ENCODE results near the gene METTL21C.

The METTL21C gene

GRCh38 chr13:102694937-102695336 lies at the start of gene METTL21C:
Gene METTL21C (minus strand): TSS chr13:102695044. CDS start chr13:102694498, 546 bp downstream.
- DNase-seq (ENCODE audit: low read depth in 2 of 2) = no peak

- no peak for DNase-seq (ENCODE audit: low read depth in 2 of 2)
Observed at GRCh38 chr13:102742506-102742905, 47.7 kb upstream of the METTL21C start.

DNA sequence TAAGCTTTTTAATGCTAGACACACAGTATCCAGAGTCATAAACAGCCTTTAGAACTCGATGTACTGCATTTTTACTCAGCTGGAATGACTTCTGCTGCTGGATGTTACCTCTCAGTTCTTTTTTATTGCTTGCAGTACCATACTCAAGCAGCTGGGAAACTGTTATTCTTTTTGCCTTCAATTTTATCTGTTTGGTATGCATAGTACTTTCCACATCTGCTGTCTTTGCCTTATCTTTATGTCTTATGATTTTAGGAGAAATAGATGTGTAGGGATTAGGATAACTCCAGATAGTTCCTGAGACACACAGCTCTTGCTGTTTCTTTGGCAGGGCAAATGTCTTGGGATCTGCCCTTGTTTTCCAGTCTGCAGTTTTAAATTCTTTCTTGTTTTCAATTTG lies 47.3 kb upstream of the METTL21C start:
- DNase-seq (ENCODE audit: low read depth in 2 of 2) = no peak

GRCh38 chr13:102729560-102730270 lies 34.9 kb upstream of the METTL21C start:
- no peak for DNase-seq (ENCODE audit: low read depth in 2 of 2)

GRCh38 chr13:102726430-102726829 lies 31.6 kb upstream of the METTL21C start:
- DNase-seq (ENCODE audit: low read depth in 2 of 2) = no peak

DNA sequence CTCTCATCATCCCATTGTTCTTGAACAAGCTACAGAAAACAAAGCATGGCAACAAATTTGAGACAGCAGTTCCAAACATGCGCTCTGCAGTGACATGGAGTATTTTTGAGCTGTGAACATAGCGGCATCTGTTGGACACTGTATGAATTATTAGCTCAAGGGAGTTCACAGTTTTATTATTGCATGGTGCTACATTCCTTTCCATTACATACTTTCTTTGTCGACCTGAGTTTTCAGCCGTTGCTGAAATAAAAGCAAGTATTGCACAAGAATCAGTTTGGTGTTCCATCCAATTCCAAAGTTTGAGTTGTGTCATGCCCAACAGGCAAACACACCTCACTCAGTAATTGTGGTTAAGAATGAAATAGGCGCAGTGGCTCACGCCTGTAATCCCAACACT lies 30.1 kb upstream of the METTL21C start:
- no peak for DNase-seq (ENCODE audit: low read depth in 2 of 2)

DNA sequence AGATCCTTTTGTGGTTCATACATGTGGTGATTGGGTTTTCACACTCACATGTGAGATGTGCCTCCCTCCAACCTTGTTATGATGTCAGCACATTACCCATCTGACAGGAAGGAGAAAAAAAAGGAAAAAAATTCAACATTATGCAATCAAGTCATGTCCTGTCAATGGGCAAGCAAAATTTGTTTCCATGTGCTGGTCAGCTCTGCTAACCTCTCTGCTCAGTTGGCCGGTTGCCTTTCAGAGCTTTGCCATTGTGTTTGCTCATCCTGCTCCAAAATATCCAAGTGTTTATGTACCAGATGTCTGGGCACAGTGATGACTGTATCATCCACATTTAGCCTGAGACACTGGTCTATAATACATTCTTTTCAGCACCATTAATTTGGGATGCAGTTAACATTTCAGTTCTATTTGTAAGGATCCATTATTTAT lies 27.0 kb upstream of the METTL21C start:
- no peak for DNase-seq (ENCODE audit: low read depth in 2 of 2)

GRCh38 chr13:102718746-102719145 lies 23.9 kb upstream of the METTL21C start:
- DNase-seq (ENCODE audit: low read depth in 2 of 2) = no peak

- DNase-seq (ENCODE audit: low read depth in 2 of 2) = no peak
Observed at GRCh38 chr13:102715447-102715846, 20.6 kb upstream of the METTL21C start.

- DNase-seq (ENCODE audit: low read depth in 2 of 2) = no peak
Observed at GRCh38 chr13:102710261-102710679, 15.4 kb upstream of the METTL21C start.

- no peak for DNase-seq (ENCODE audit: low read depth in 2 of 2)
Observed at GRCh38 chr13:102709536-102709935, 14.7 kb upstream of the METTL21C start.

DNA sequence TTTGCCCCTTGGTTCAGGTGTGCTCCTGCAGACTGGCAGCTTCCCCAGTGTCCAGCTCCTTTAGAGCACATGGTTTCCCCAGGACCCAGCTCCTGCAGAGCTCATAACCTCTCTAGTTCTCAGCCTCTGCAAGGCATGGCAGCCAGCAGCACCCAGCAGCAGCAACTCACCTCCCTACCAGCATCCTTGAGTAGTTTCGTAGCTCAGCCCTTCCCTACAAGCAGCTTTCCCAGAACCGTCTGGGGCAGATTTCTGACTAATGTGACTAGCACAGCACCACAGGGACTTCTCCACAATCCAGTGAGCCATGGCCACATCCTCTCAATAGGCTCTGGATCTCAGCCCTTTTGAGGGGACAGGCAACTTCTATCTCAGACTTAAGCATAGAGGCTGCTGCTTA lies 14.1 kb upstream of the METTL21C start:
- DNase-seq (ENCODE audit: low read depth in 2 of 2) = no peak

DNA sequence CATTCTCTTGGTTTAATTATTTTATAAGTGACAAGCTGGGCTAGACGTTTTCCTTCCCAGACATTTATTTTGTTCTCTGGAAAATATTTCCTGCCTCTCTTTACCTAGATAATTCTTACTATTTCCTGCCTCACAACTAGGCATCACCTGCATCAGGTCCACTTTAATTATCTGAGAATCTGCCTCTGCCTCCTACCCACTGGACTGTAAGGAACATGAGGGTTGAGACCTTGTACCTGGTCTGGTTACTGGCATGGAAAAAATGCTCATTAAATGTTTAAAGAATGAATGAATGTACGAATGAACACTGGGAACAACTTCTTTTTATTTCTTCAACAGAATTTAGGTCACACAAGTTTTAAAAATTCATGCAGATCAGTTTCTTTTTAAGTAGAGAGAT lies 13.4 kb upstream of the METTL21C start:
- DNase-seq (ENCODE audit: low read depth in 2 of 2) = no peak

DNA sequence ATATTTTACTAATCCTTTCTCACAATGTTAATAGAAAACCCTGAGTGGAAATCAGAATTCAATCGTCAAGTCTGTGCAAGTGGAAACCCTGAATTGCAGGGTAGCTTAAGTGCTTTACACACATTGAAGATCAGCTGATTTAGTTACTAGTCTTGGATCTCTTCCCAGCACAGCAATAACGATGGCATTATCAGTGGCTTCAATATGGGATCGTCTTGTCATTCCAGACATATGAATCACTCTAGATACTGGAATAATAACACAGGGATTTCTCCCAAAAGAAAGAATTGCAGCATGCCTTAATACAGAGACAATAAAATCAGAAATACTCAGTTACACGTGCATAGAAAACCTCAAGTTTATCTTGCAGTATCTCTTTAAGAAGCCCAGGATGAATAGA lies 12.6 kb upstream of the METTL21C start:
- DNase-seq (ENCODE audit: low read depth in 2 of 2) = no peak

- DNase-seq (ENCODE audit: low read depth in 2 of 2) = no peak
Observed at GRCh38 chr13:102704238-102705058, 9.6 kb upstream of the METTL21C start.

DNA sequence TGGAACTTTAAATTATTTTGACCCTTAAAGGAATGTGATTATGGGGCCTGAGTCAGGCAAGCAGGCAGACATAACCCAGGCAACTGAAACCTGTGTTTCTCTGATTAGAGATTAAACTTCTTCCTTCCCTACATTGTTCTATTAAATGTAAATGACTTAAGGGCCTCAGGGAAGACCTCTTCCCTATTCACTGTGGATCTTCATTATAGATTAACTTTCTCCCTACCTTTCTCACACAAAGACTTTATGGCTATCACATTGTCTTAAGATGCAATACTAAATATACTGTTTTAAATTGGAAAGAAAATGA lies 8.8 kb upstream of the METTL21C start:
- DNase-seq (ENCODE audit: low read depth in 2 of 2) = no peak

- no peak for DNase-seq (ENCODE audit: low read depth in 2 of 2)
Observed at GRCh38 chr13:102702965-102703725, 8.3 kb upstream of the METTL21C start.

GRCh38 chr13:102701331-102701730 lies 6.5 kb upstream of the METTL21C start:
- no peak for DNase-seq (ENCODE audit: low read depth in 2 of 2)

- no peak for DNase-seq (ENCODE audit: low read depth in 2 of 2)
Observed at GRCh38 chr13:102700088-102701031, 5.5 kb upstream of the METTL21C start.

- no peak for DNase-seq (ENCODE audit: low read depth in 2 of 2)
Observed at GRCh38 chr13:102699504-102699903, 4.7 kb upstream of the METTL21C start.

GRCh38 chr13:102698649-102698980 lies 3.8 kb upstream of the METTL21C start:
- no peak for DNase-seq (ENCODE audit: low read depth in 2 of 2)

Data from activated CD8-positive, alpha-beta memory T cell treated with anti-CD3 and anti-CD28 coated beads for 4 hours (primary cell).